Kidney epithelial cell (primary cell): Measurements from ENCODE around the gene LHFPL5. TPM values are rescaled to one million over a fixed set of nuclear protein-coding genes. Genes with fewer than 3 reads are reported as not detected.

Source experiments
- DNase-seq: peaks from one replicate; pipeline ENCODE4 v3.0.0-alpha.2; 2010; ENCODE audit warnings: low read depth
- H3K27me3 ChIP-seq: 2 replicates; pipeline ENCODE4 v1.6.0; 2011; ENCODE audit warnings: low read length; ENCODE audit not compliant: control insufficient read depth, insufficient read depth
- H3K36me3 ChIP-seq: 2 replicates; pipeline ENCODE4 v1.5.1; 2011; ENCODE audit warnings: low read length; ENCODE audit not compliant: control insufficient read depth, insufficient read depth
- H3K4me3 ChIP-seq: 2 replicates; pipeline ENCODE4 v1.5.1; 2011; ENCODE audit warnings: low read depth, mild to moderate bottlenecking, control low read depth, low read length
- total RNA-seq: library from RNA; depleted of rRNA; stranded (reverse); fragments of >200 nt; gene quantifications from 2 replicates; pipeline ENCODE4 v1.2.3, GENCODE V29; 2015
- TF ChIP-seq, protein P1 (sequence below): IDR thresholded peaks from 2 replicates; pipeline ENCODE4 v1.5.1; 2011; ENCODE audit warnings: mild to moderate bottlenecking, moderate library complexity, low read length, control low read depth, inconsistent platforms; ENCODE audit not compliant: insufficient read depth, poor library complexity, severe bottlenecking

LHFPL5 gene
- total RNA-seq, 1 donor from 2014 or later = not detected

DNA sequence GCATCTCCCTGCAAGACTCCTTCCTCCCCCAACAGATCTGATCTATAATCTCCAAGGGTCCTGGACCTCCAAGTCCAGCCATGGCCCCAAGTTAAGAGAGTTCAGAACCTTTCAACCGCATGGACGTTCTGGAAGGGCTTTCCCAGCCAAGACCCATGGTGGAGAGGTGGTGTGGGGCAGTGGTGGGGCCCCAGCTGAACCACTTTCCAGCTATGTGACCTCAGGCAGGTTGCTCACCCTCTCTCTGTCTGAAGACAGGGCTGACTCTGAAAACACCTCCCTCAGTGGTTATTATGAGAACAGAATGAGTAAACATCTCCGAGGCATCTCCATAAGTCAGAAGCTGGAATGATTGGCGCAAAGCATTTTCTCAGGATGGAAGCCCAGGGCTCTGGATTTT lies 8.9 kb upstream of the LHFPL5 start:
- H3K27me3 ChIP-seq = peaks cover 2% of the 10 kb centered on the region
- H3K36me3 ChIP-seq = no peaks in the 10 kb centered on the region
- TF ChIP-seq, protein P1, sequence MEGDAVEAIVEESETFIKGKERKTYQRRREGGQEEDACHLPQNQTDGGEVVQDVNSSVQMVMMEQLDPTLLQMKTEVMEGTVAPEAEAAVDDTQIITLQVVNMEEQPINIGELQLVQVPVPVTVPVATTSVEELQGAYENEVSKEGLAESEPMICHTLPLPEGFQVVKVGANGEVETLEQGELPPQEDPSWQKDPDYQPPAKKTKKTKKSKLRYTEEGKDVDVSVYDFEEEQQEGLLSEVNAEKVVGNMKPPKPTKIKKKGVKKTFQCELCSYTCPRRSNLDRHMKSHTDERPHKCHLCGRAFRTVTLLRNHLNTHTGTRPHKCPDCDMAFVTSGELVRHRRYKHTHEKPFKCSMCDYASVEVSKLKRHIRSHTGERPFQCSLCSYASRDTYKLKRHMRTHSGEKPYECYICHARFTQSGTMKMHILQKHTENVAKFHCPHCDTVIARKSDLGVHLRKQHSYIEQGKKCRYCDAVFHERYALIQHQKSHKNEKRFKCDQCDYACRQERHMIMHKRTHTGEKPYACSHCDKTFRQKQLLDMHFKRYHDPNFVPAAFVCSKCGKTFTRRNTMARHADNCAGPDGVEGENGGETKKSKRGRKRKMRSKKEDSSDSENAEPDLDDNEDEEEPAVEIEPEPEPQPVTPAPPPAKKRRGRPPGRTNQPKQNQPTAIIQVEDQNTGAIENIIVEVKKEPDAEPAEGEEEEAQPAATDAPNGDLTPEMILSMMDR = no peak
- H3K4me3 ChIP-seq = no peak overlapping the region
- DNase-seq = no peak

DNA sequence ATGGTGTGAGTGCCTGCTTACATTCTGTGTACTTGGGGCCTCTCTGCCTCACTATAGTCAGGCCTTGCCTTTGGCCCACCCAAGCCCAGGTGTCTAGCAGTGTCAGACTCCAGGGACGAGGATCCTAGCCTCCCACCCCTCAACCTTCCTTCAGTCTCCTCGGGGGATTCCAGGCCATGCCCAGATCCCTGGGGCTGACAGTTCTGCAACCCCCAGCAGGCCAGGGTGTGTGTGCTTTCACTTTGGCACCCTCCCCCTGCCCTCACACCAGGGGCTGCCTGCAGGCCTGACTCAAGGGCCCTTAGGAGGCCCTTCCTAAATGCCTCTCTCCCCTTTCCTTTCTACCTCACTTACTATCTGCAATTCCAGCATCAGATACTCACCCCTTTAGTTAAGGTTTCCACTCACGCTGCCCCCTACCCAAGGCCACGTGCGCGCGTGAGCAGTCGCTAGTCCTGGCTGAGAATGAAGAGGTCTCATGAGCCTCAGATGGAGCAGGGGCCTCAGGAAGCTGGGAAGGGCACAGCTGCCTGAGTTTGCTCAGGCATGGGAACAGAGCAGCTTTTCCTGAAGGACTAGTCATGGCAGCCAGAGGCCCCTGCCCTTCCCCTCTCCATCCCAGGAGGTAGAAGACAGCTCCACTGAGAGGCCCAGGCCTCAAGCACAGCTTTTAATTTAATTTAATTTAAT lies 7.2 kb upstream of the LHFPL5 start:
- Histone ChIP-seq H3K27me3 (peaks cover 2% of the 10 kb centered on the region), H3K4me3 (no peak overlapping the region), H3K36me3 (no peaks in the 10 kb centered on the region)
- TF ChIP-seq, protein P1 = no peak
- DNase-seq = no peak

DNA sequence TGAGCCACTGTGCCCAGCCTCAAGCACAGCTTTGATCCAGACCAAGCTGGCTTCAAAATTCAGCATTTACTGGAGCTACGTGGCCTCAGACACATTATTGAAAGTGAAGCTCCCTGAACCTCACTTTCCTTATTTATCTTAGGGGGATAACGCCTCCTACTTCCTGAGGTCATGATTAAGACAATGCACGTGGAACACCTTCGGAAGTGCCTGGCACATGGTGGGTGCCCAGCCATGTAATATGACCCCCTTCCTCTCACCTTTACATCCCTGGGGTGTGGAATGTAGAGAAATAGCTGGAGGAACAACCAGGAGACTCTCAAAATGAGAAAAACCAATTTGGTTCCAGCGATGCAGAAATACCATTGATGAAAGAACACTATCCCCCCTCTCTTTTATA lies 6.4 kb upstream of the LHFPL5 start:
- TF ChIP-seq, protein P1 = no peak
- no peak for DNase-seq
- H3K27me3 ChIP-seq = peaks cover 2% of the 10 kb centered on the region
- H3K36me3 ChIP-seq = no peaks in the 10 kb centered on the region
- H3K4me3 ChIP-seq = no peak overlapping the region

DNA sequence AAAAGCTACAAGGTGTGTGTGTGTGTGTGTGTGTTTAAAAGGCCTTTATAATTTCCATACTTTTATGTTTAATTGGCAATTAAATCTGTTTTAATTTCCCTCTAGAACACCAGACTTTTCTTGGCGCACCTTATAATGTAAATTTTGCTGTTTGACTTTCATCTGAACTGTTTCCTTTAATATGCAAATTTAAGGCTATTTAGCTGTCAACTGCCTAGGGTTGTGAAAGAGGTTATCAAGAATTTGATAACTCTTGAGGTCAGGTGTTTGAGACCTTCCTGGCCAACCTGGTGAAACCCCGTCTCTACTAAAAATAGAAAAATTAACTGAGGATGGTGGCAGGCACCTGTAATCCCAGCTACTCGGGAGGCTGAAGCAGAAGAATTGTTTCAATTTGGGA lies 4.0 kb upstream of the LHFPL5 start:
- Histone ChIP-seq H3K36me3 (no peaks in the 10 kb centered on the region), H3K27me3 (peaks cover 4% of the 10 kb centered on the region), H3K4me3 (no peak overlapping the region)
- TF ChIP-seq, protein P1 = no peak
- no peak for DNase-seq

DNA sequence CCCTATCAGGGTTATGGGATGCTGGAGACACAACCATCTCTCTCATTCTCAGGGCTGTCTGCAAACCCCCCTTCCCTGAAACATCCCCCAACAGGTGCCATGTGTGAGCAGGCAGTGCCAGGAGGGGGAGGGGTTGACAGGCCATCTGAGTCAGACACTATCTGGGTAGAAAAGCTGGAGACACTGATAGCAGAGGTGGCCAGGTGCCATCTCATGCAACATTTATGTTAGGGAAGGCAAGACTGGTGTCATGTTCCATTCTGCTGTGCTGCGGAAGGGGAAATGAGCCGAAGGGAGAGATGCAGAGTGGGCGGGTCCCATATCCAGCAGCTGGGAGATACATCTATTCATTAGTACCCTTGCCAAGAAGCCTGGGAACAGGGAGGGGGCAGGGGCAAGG lies 3.5 kb downstream of the LHFPL5 start:
- H3K36me3 ChIP-seq = no peaks in the 10 kb centered on the region
- TF ChIP-seq, protein P1 = no peak
- H3K4me3 ChIP-seq = no peak overlapping the region
- peaks cover 2% of the 10 kb centered on the region for H3K27me3 ChIP-seq
- DNase-seq = no peak

DNA sequence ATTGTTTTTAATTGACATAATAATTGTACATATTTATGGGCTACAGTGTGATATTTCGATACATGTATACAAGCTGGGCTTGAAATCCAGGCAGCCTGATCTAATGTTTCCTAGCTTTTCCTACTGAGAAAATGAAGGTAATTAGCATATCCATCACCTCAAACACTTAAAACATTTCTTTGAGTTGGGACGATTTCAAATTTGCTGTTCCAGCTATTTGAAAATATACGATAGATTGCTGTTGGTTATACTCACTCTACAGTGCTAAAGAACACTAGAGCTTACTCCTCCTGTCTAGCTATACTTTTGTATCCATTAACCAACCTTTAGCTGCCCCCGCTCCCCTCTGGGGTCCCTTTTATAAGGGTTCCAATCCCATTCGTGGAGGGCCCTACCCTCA lies 4.7 kb downstream of the LHFPL5 start:
- Histone ChIP-seq H3K27me3 (peaks cover 2% of the 10 kb centered on the region), H3K4me3 (no peak overlapping the region), H3K36me3 (no peaks in the 10 kb centered on the region)
- DNase-seq = no peak
- TF ChIP-seq, protein P1 = no peak
